MM.1S (cell line): ENCODE results near the gene SARS2.

ENCODE experiments used
- CTCF ChIP-seq: fragments of 300-600 bp; sonication (generic); IDR thresholded peaks from 2 replicates; pipeline ENCODE4 v1.5.1; 2016; ENCODE audit warnings: antibody characterized with exemption, low read length, mixed read lengths
- EZH2 ChIP-seq: fragments of 300-600 bp; sonication (generic); optimal IDR thresholded peaks from 2 replicates; pipeline ENCODE3; 2017; ENCODE audit warnings: low read depth, mild to moderate bottlenecking, antibody characterized with exemption, low read length, mixed read lengths
- EZH2phosphoT487 ChIP-seq: fragments of 300-600 bp; sonication (generic); IDR thresholded peaks from 2 replicates; pipeline ENCODE4 v1.6.1; 2018; ENCODE audit warnings: antibody characterized with exemption, low read length

- TF ChIP-seq CTCF (no peak), EZH2 (no peak), EZH2phosphoT487 (no peak)
Observed at GRCh38 chr19:38905620-38906019, 24.9 kb downstream of the SARS2 start.
